ENCODE results near the gene PRKCH.

Gene PRKCH

GRCh38 chr14:61553730-61554641, 232.6 kb downstream of the PRKCH start (continued):
- TF ChIP-seq TRIM28 (IDR thresholded peaks at IDR 0.05; ENCODE audit: borderline replicate concordance, low read length) (no peak), GLI4 (tag by site-specific recombination; IDR thresholded peaks at IDR 0.05) (no peak), ZIC2 (tag by site-specific recombination; IDR thresholded peaks at IDR 0.05) (no peak), ZBTB10 (tag by site-specific recombination; IDR thresholded peaks at IDR 0.05) (no peak), ZNF169 (tag by site-specific recombination; IDR thresholded peaks at IDR 0.05) (no peak), ZFP41 (tag by site-specific recombination; IDR thresholded peaks at IDR 0.05; ENCODE audit: borderline replicate concordance) (no peak), ZNF510 (tag by site-specific recombination; IDR thresholded peaks at IDR 0.05; ENCODE audit: insufficient replicate concordance) (no peak), ZNF362 (tag by site-specific recombination; IDR thresholded peaks at IDR 0.05) (no peak), ZBTB8A (tag by site-specific recombination; IDR thresholded peaks at IDR 0.05) (no peak), ZNF184 (tag by site-specific recombination; IDR thresholded peaks at IDR 0.05) (no peak), ZNF521 (tag by site-specific recombination; IDR thresholded peaks at IDR 0.05) (no peak), ZNF138 (tag by site-specific recombination; IDR thresholded peaks at IDR 0.05; ENCODE audit: borderline replicate concordance) (no peak)

- CTCF ChIA-PET: no interaction called here
- peaks cover 0 to 3% of the 10 kb centered on the region in 2 experiments; a peak in 1 of 3 replicates for H3K36me3 ChIP-seq (ENCODE audit: control insufficient read depth in 2 of 2, insufficient read depth in 1 of 2, low read length in 2 of 2)
These were observed 233.9 kb downstream of the PRKCH start for GRCh38 chr14:61555056-61555838.

More at GRCh38 chr14:61555056-61555838, 233.9 kb downstream of the PRKCH start:
- Histone ChIP-seq H3K27ac (ENCODE audit: extremely low read depth, low read depth, low read length) (no peak overlapping the region), H3K4me1 (ENCODE audit: control insufficient read depth, insufficient read depth, low read length) (peaks cover 12% of the 10 kb centered on the region), H3K4me3 (ENCODE audit: low read depth, low read length) (no peak overlapping the region), H3K9me3 (ENCODE audit: control insufficient read depth, insufficient read depth, low read depth, low read length) (no peaks in the 10 kb centered on the region)
- TF ChIP-seq RBAK (tag by site-specific recombination; IDR thresholded peaks at IDR 0.05) (no peak), ZNF324 (tag by site-specific recombination; IDR thresholded peaks at IDR 0.05) (no peak), ZSCAN4 (tag by site-specific recombination; IDR thresholded peaks at IDR 0.05) (no peak), ZNF549 (tag by site-specific recombination; IDR thresholded peaks at IDR 0.05) (no peak), ZNF777 (tag by site-specific recombination; IDR thresholded peaks at IDR 0.05; ENCODE audit: borderline replicate concordance) (no peak), ZBTB7A (tag by site-specific recombination; IDR thresholded peaks at IDR 0.05; ENCODE audit: low read depth) (no peak), KLF10 (tag by site-specific recombination; IDR thresholded peaks at IDR 0.05) (no peak), SP3 (tag by site-specific recombination; IDR thresholded peaks at IDR 0.05) (no peak), KLF1 (tag by site-specific recombination; IDR thresholded peaks at IDR 0.05) (no peak), ZNF394 (tag by site-specific recombination; IDR thresholded peaks at IDR 0.05; ENCODE audit: borderline replicate concordance) (no peak), HOXD13 (CRISPR knock-in tag; IDR thresholded peaks at IDR 0.05; ENCODE audit: borderline replicate concordance) (no peak), ZNF280C (tag by site-specific recombination; IDR thresholded peaks at IDR 0.05) (no peak), ZNF544 (tag by site-specific recombination; IDR thresholded peaks at IDR 0.05) (no peak)
- POLR2A ChIA-PET: no interaction called here
